Measurements from ENCODE around the gene CIB4. TPM values are rescaled to one million over a fixed set of nuclear protein-coding genes. Genes with fewer than 3 reads are reported as not detected.

CIB4 gene
- total and polyA plus RNA-seq, 2 of the 13 experiments (the other 11 are each of a cell fraction or from before 2014, with no cell fraction given) = not detected

DNA sequence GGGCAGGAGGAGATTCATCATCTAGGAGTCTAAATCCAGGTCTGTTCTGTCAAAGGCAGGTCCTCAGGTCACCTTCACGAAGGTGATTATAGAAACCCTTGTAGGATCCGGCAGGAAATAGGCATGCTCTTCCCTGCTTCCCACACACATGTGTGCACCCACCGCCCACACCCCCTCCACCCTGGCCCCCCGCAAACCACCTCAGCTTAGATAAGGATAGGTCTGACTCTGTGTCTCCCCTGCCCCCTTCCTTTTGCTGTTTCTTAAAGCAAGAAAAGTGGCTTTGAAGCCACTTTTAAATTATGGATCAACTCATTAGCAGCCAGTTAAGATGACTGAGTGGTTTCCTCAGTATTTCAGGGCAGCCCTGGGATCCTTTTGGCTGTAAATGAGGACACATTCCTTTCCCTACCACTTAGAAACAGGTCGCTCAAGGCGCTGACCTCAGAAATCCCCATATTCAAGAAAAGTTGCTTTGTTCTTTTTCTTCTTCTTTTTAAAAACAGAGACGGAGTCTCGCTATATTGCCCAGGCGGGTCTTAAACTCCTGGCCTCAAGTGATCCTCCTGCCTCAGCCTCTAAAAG lies 14.5 kb upstream of the CIB4 start:
- Histone ChIP-seq H3K9me3 (ENCODE audit: low read length) (no peaks in the 10 kb centered on the region), H3K4me3 (replicated peaks in 1 of 3; ENCODE audit: insufficient read depth in 1 of 3, low read depth in 2 of 3, low read length in 3 of 3) (no peak overlapping the region), H3K27me3 (ENCODE audit: control insufficient read depth in 1 of 2, insufficient read depth in 2 of 2, low read length in 2 of 2) (peaks cover 2 to 44% of the 10 kb centered on the region in 2 experiments; a peak in 3 of 5 replicates), H2AFZ (ENCODE audit: low read length) (no peak overlapping the region), H3K36me3 (replicated peaks in 1 of 2; ENCODE audit: control insufficient read depth in 1 of 2, insufficient read depth in 2 of 2, low read length in 2 of 2) (no peaks in the 10 kb centered on the region), H3K4me1 (ENCODE audit: insufficient read depth, low read length) (no peaks in the 10 kb centered on the region), H3K27ac (ENCODE audit: extremely low read length, insufficient read depth, low read length) (no peak overlapping the region), H3K9ac (ENCODE audit: insufficient read depth, low read depth, low read length) (no peak overlapping the region), H4K20me1 (ENCODE audit: insufficient read depth, low read length) (no peaks in the 10 kb centered on the region), H3K79me2 (ENCODE audit: insufficient read depth, low read length) (no peaks in the 10 kb centered on the region), H3K4me2 (ENCODE audit: low read depth, low read length) (no peak overlapping the region)
- BruUV-seq (replicated peaks) = no TSS peak
- in situ Hi-C loops (cut with HindIII; ENCODE audit: extremely low pct_ligation_motif_present, low pct_unique_long_range_greater_than_20kb) (no loop called here), intact Hi-C loops (cut with micrococcal nuclease; ENCODE audit: unreplicated experiment) (no loop called here)
- ChIA-PET POLR2A (no interaction called here), CTCF (ENCODE audit: low intra/inter-chr PET ratio, low total read pairs) (no interaction called here)
- WGBS (ENCODE audit: low lambda C conversion rate) = 54% methylated on average over 9 of the region's 9 CpGs
- FAIRE-seq (no peak), DNase-seq (ENCODE audit: low spot score) (no peak), ATAC-seq (no peak)
- TF ChIP-seq, protein P1, sequence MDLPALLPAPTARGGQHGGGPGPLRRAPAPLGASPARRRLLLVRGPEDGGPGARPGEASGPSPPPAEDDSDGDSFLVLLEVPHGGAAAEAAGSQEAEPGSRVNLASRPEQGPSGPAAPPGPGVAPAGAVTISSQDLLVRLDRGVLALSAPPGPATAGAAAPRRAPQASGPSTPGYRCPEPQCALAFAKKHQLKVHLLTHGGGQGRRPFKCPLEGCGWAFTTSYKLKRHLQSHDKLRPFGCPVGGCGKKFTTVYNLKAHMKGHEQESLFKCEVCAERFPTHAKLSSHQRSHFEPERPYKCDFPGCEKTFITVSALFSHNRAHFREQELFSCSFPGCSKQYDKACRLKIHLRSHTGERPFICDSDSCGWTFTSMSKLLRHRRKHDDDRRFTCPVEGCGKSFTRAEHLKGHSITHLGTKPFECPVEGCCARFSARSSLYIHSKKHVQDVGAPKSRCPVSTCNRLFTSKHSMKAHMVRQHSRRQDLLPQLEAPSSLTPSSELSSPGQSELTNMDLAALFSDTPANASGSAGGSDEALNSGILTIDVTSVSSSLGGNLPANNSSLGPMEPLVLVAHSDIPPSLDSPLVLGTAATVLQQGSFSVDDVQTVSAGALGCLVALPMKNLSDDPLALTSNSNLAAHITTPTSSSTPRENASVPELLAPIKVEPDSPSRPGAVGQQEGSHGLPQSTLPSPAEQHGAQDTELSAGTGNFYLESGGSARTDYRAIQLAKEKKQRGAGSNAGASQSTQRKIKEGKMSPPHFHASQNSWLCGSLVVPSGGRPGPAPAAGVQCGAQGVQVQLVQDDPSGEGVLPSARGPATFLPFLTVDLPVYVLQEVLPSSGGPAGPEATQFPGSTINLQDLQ (CRISPR knock-in tag; IDR thresholded peaks at IDR 0.05) = no peak
- TF ChIP-seq, protein P2, sequence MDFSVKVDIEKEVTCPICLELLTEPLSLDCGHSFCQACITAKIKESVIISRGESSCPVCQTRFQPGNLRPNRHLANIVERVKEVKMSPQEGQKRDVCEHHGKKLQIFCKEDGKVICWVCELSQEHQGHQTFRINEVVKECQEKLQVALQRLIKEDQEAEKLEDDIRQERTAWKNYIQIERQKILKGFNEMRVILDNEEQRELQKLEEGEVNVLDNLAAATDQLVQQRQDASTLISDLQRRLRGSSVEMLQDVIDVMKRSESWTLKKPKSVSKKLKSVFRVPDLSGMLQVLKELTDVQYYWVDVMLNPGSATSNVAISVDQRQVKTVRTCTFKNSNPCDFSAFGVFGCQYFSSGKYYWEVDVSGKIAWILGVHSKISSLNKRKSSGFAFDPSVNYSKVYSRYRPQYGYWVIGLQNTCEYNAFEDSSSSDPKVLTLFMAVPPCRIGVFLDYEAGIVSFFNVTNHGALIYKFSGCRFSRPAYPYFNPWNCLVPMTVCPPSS (IDR thresholded peaks at IDR 0.05) = no peak
- no peak for TF ChIP-seq ZNF263 (CRISPR knock-in tag; IDR thresholded peaks at IDR 0.05)
- no peak for TF ChIP-seq SP140L (CRISPR knock-in tag; IDR thresholded peaks at IDR 0.05; ENCODE audit: borderline replicate concordance)
- TF ChIP-seq ZNF468 (CRISPR knock-in tag; IDR thresholded peaks at IDR 0.05) = no peak
- no peak for TF ChIP-seq ZNF558 (CRISPR knock-in tag; IDR thresholded peaks at IDR 0.05; ENCODE audit: borderline replicate concordance)

Data from HepG2 (cell line).